Measurements from ENCODE around the gene SLC7A14.

SLC7A14 gene

GRCh38 chr3:170431054-170431453, 154.8 kb downstream of the SLC7A14 start:
- TF ChIP-seq POLR2A (IDR thresholded peaks at IDR 0.05; ENCODE audit: low read depth, low read length) (no peak), TAF1 (IDR thresholded peaks at IDR 0.05; ENCODE audit: borderline replicate concordance, low read depth, low read length) (no peak), POLR2AphosphoS5 (IDR thresholded peaks at IDR 0.05; ENCODE audit: low read depth, low read length) (no peak)
- DNase-seq (ENCODE audit: insufficient read length) (no peak), FAIRE-seq (no peak)

GRCh38 chr3:170429050-170429449, 156.8 kb downstream of the SLC7A14 start:
- TF ChIP-seq POLR2A (IDR thresholded peaks at IDR 0.05; ENCODE audit: low read depth, low read length) (no peak), POLR2AphosphoS5 (IDR thresholded peaks at IDR 0.05; ENCODE audit: low read depth, low read length) (no peak), TAF1 (IDR thresholded peaks at IDR 0.05; ENCODE audit: borderline replicate concordance, low read depth, low read length) (no peak)
- FAIRE-seq (peak; percentile 33), DNase-seq (ENCODE audit: insufficient read length) (no peak)

GRCh38 chr3:170428095-170428494, 157.8 kb downstream of the SLC7A14 start:
- DNase-seq (ENCODE audit: insufficient read length) (no peak), FAIRE-seq (no peak)
- TF ChIP-seq POLR2A (IDR thresholded peaks at IDR 0.05; ENCODE audit: low read depth, low read length) (no peak), POLR2AphosphoS5 (IDR thresholded peaks at IDR 0.05; ENCODE audit: low read depth, low read length) (no peak), TAF1 (IDR thresholded peaks at IDR 0.05; ENCODE audit: borderline replicate concordance, low read depth, low read length) (no peak)

- FAIRE-seq (no peak), DNase-seq (ENCODE audit: insufficient read length) (no peak)
- no peak for TF ChIP-seq POLR2A (IDR thresholded peaks at IDR 0.05; ENCODE audit: low read depth, low read length)
- no peak for TF ChIP-seq POLR2AphosphoS5 (IDR thresholded peaks at IDR 0.05; ENCODE audit: low read depth, low read length)
These were observed 159.6 kb downstream of the SLC7A14 start for GRCh38 chr3:170426240-170426797.

- FAIRE-seq (no peak), DNase-seq (ENCODE audit: insufficient read length) (no peak)
- no peak for TF ChIP-seq TAF1 (IDR thresholded peaks at IDR 0.05; ENCODE audit: borderline replicate concordance, low read depth, low read length)
- TF ChIP-seq POLR2AphosphoS5 (IDR thresholded peaks at IDR 0.05; ENCODE audit: low read depth, low read length): no peak
- no peak for TF ChIP-seq POLR2A (IDR thresholded peaks at IDR 0.05; ENCODE audit: low read depth, low read length)
These were observed 160.2 kb downstream of the SLC7A14 start for GRCh38 chr3:170425491-170426239.

- FAIRE-seq: no peak
- TF ChIP-seq POLR2A (IDR thresholded peaks at IDR 0.05; ENCODE audit: low read depth, low read length) (no peak), POLR2AphosphoS5 (IDR thresholded peaks at IDR 0.05; ENCODE audit: low read depth, low read length) (no peak), TAF1 (IDR thresholded peaks at IDR 0.05; ENCODE audit: borderline replicate concordance, low read depth, low read length) (no peak)
- no peak for DNase-seq (ENCODE audit: insufficient read length)
These were observed 161.0 kb downstream of the SLC7A14 start for GRCh38 chr3:170424879-170425278.

- TF ChIP-seq POLR2A (IDR thresholded peaks at IDR 0.05; ENCODE audit: low read depth, low read length) (no peak), POLR2AphosphoS5 (IDR thresholded peaks at IDR 0.05; ENCODE audit: low read depth, low read length) (no peak), TAF1 (IDR thresholded peaks at IDR 0.05; ENCODE audit: borderline replicate concordance, low read depth, low read length) (no peak)
- no peak for DNase-seq (ENCODE audit: insufficient read length)
- no peak for FAIRE-seq
These were observed 162.8 kb downstream of the SLC7A14 start for GRCh38 chr3:170423001-170423615.

GRCh38 chr3:170421758-170422157, 164.1 kb downstream of the SLC7A14 start:
- no peak for FAIRE-seq
- DNase-seq (ENCODE audit: insufficient read length): no peak

GRCh38 chr3:170421111-170421641, 164.7 kb downstream of the SLC7A14 start:
- TF ChIP-seq TAF1 (IDR thresholded peaks at IDR 0.05; ENCODE audit: borderline replicate concordance, low read depth, low read length): no peak
- no peak for TF ChIP-seq POLR2A (IDR thresholded peaks at IDR 0.05; ENCODE audit: low read depth, low read length)
- TF ChIP-seq POLR2AphosphoS5 (IDR thresholded peaks at IDR 0.05; ENCODE audit: low read depth, low read length): no peak
- FAIRE-seq: no peak
- DNase-seq (ENCODE audit: insufficient read length): no peak

More at GRCh38 chr3:170421758-170422157, 164.1 kb downstream of the SLC7A14 start:
- TF ChIP-seq POLR2AphosphoS5 (IDR thresholded peaks at IDR 0.05; ENCODE audit: low read depth, low read length): no peak
- TF ChIP-seq POLR2A (IDR thresholded peaks at IDR 0.05; ENCODE audit: low read depth, low read length): no peak
- TF ChIP-seq TAF1 (IDR thresholded peaks at IDR 0.05; ENCODE audit: borderline replicate concordance, low read depth, low read length): no peak

GRCh38 chr3:170420307-170420821, 165.5 kb downstream of the SLC7A14 start:
- DNase-seq (ENCODE audit: insufficient read length): no peak
- FAIRE-seq: no peak
- no peak for TF ChIP-seq POLR2AphosphoS5 (IDR thresholded peaks at IDR 0.05; ENCODE audit: low read depth, low read length)
- TF ChIP-seq TAF1 (IDR thresholded peaks at IDR 0.05; ENCODE audit: borderline replicate concordance, low read depth, low read length): no peak
- TF ChIP-seq POLR2A (IDR thresholded peaks at IDR 0.05; ENCODE audit: low read depth, low read length): no peak

GRCh38 chr3:170419557-170420087, 166.3 kb downstream of the SLC7A14 start:
- FAIRE-seq: no peak
- no peak for TF ChIP-seq POLR2AphosphoS5 (IDR thresholded peaks at IDR 0.05; ENCODE audit: low read depth, low read length)
- TF ChIP-seq TAF1 (IDR thresholded peaks at IDR 0.05; ENCODE audit: borderline replicate concordance, low read depth, low read length): no peak
- no peak for TF ChIP-seq POLR2A (IDR thresholded peaks at IDR 0.05; ENCODE audit: low read depth, low read length)
- DNase-seq (ENCODE audit: insufficient read length): no peak
